T-cell (primary cell): ENCODE results near the gene CASK. TPM values are rescaled to one million over a fixed set of nuclear protein-coding genes. Genes with fewer than 3 reads are reported as not detected.

Experiments used
- ATAC-seq, 4 experiments: fragments of 200-7000 bp in 3 of 4; fragments of 150-1000 bp in 1 of 4; cut with Tn5 transposase; replicated peaks in 1 of 4; 1 replicate in 3 of 4; 2 replicates in 1 of 4; pipeline ENCODE4 v1.10.0; 2021; ENCODE audit warnings: moderate library complexity in 3 of 4, mild to moderate bottlenecking in 2 of 4, moderate number of reproducible peaks in 1 of 4
- CTCF ChIA-PET, 2 donors: fragments of 300-600 bp; sonication (Branson Sonifier 250); formaldehyde crosslinking; loops; one replicate each; lab custom pipeline; 2022; ENCODE audit warnings: antibody characterized with exemption in 2 of 2; lab: Charles Lee
- POLR2A ChIA-PET, 2 donors: fragments of 300-600 bp; sonication (Branson Sonifier 250); formaldehyde crosslinking; loops; one replicate each; lab custom pipeline; 2022; ENCODE audit warnings: antibody characterized with exemption in 2 of 2; lab: Charles Lee
- DNase-seq, 35 experiments: peaks; one replicate each; pipeline versions ENCODE4 v3.0.0 to v3.0.0-alpha.2; 2013 to 2023
- H3K27ac ChIP-seq: one replicate; pipeline ENCODE4 v1.5.1; 2013; ENCODE audit warnings: low read length
- H3K27me3 ChIP-seq, 2 experiments: replicated peaks in 1 of 2; 1 replicate in 1 of 2; 2 replicates in 1 of 2; pipeline versions ENCODE4 v1.6.1 to v1.7.0; 2013; ENCODE audit warnings: low read length in 1 of 2, mixed read lengths in 1 of 2; ENCODE audit not compliant: control insufficient read depth in 2 of 2, insufficient read depth in 2 of 2; ENCODE audit errors: extremely low read depth in 1 of 2
- H3K36me3 ChIP-seq, 2 donors: 1 replicate in 1 of 2; 2 replicates in 1 of 2; pipeline versions ENCODE4 v1.6.1 to v1.7.0; 2013; ENCODE audit warnings: low read length in 1 of 2; ENCODE audit not compliant: control insufficient read depth in 2 of 2, insufficient read depth in 1 of 2; ENCODE audit errors: extremely low read depth in 1 of 2
- H3K4me1 ChIP-seq, 2 experiments: 1 replicate in 1 of 2; 2 replicates in 1 of 2; pipeline versions ENCODE4 v1.6.1 to v1.7.0; 2013; ENCODE audit warnings: low read length in 2 of 2, mixed read lengths in 1 of 2; ENCODE audit not compliant: insufficient read depth in 2 of 2, control insufficient read depth in 1 of 2; ENCODE audit errors: extremely low read depth in 1 of 2
- H3K4me3 ChIP-seq, 2 donors: 1 replicate in 1 of 2; 2 replicates in 1 of 2; pipeline versions ENCODE4 v1.5.1 to v1.7.0; 2013; ENCODE audit warnings: mild to moderate bottlenecking in 2 of 2, low read length in 1 of 2, moderate library complexity in 1 of 2; ENCODE audit not compliant: control insufficient read depth in 1 of 2; ENCODE audit errors: extremely low read depth in 1 of 2
- H3K9me3 ChIP-seq: 2 replicates; pipeline ENCODE4 v1.7.0; 2013
- H3K27ac Mint-ChIP-seq, 2 donors: one replicate each; pipeline ENCODE4 v1.8.0; 2020 to 2021; ENCODE audit warnings: mild to moderate bottlenecking in 2 of 2, mixed read lengths in 2 of 2
- H3K27me3 Mint-ChIP-seq, 2 donors: one replicate each; pipeline ENCODE4 v1.8.0; 2021 to 2022; ENCODE audit warnings: mixed read lengths in 2 of 2
- H3K36me3 Mint-ChIP-seq: one replicate; pipeline ENCODE4 v1.8.0; 2021; ENCODE audit warnings: mixed read lengths
- H3K4me1 Mint-ChIP-seq, 3 donors: one replicate each; pipeline ENCODE4 v1.8.0; 2020 to 2022; ENCODE audit warnings: mixed read lengths in 3 of 3, mild to moderate bottlenecking in 1 of 3
- H3K4me3 Mint-ChIP-seq, 3 donors: one replicate each; pipeline ENCODE4 v1.8.0; 2020 to 2022; ENCODE audit warnings: mild to moderate bottlenecking in 3 of 3, mixed read lengths in 3 of 3, moderate library complexity in 3 of 3
- H3K9me3 Mint-ChIP-seq, 3 donors: one replicate each; pipeline ENCODE4 v1.8.0; 2020 to 2022; ENCODE audit warnings: mixed read lengths in 3 of 3
- WGBS: methylation state at CpG from one replicate; pipeline ENCODE4 v1.1.5; 2013; ENCODE audit warnings: missing lambda C conversion rate; ENCODE audit not compliant: insufficient coverage; 5-methylcytosine and 5-hydroxymethylcytosine counted together
- total RNA-seq, 35 experiments: library from RNA in 6 of 35; stranded (reverse) in 6 of 35; fragments of 120-200 nt in 1 of 35; gene quantifications; one replicate each; pipeline versions ENCODE4 v1.2.1 to v1.2.4 and lab custom pipeline; 2013 to 2026

The CASK gene
- total RNA-seq, 5 donors from 2014 or later (not counting 1 experiment from before 2014, with no cell fraction given) = 52.6 to 81.6 (median 67.5) TPM

- no peak for ATAC-seq
- Histone ChIP-seq H3K9me3 (no peaks in the 10 kb centered on the region), H3K4me3 (no peak overlapping the region), H3K4me1 (no peaks in the 10 kb centered on the region), H3K27ac (no peak overlapping the region), H3K36me3 (peaks cover 0 to 7% of the 10 kb centered on the region in 2 donors), H3K27me3 (no peaks in the 10 kb centered on the region)
- no peaks in the 10 kb centered on the region for H3K4me1 Mint-ChIP-seq
- peaks cover 13% of the 10 kb centered on the region for H3K36me3 Mint-ChIP-seq
- H3K27me3 Mint-ChIP-seq = peaks cover 0 to 6% of the 10 kb centered on the region in 2 donors
- ChIA-PET POLR2A (no interaction called here), CTCF (no interaction called here)
- no peak overlapping the region for H3K27ac Mint-ChIP-seq
- DNase-seq = no peak
- no peaks in the 10 kb centered on the region for H3K9me3 Mint-ChIP-seq
- no peak overlapping the region for H3K4me3 Mint-ChIP-seq
- no CpG with 5 or more reads among the region's 4 CpGs for WGBS
Observed at GRCh38 chrX:41588271-41588670, 335.1 kb downstream of the CASK start.

GRCh38 chrX:41580423-41581064 lies 342.8 kb downstream of the CASK start:
- Mint-ChIP-seq H3K36me3 (peaks cover 43% of the 10 kb centered on the region), H3K9me3 (no peaks in the 10 kb centered on the region), H3K27ac (no peak overlapping the region), H3K4me3 (peak overlapping the region in 2 of 3 donors; percentile 44 to 45), H3K4me1 (peaks cover 3 to 13% (median 5%) of the 10 kb centered on the region in 3 donors), H3K27me3 (peaks cover 0 to 6% of the 10 kb centered on the region in 2 donors)
- Histone ChIP-seq H3K36me3 (peaks cover 0 to 23% of the 10 kb centered on the region in 2 donors), H3K9me3 (no peaks in the 10 kb centered on the region), H3K4me1 (peaks cover 0 to 7% of the 10 kb centered on the region in 2 experiments), H3K27me3 (no peaks in the 10 kb centered on the region), H3K27ac (peak overlapping the region; percentile 18), H3K4me3 (no peak overlapping the region)
- ATAC-seq = peak in 2 of 4 experiments; percentile 33 to 47
- peak in 1 of 35 experiments; percentile 30 for DNase-seq
- no CpG with 5 or more reads among the region's 6 CpGs for WGBS
- CTCF ChIA-PET = interaction anchor here (0.6 to 1.3 kb wide), 3 partner anchors 24 to 328 kb away, joined by 3 to 4 read pairs (median 4); no protein-coding TSS in a partner anchor
- POLR2A ChIA-PET = interaction anchor here in 1 of 2 donors (1.0 kb wide), 1 partner anchor 157 kb away, joined by 4 read pairs; no protein-coding TSS in a partner anchor

GRCh38 chrX:41563876-41564275 lies 359.5 kb downstream of the CASK start:
- Histone ChIP-seq H3K27ac (no peak overlapping the region), H3K9me3 (no peaks in the 10 kb centered on the region), H3K4me1 (peaks cover 0 to 17% of the 10 kb centered on the region in 2 experiments), H3K4me3 (no peak overlapping the region), H3K27me3 (no peaks in the 10 kb centered on the region), H3K36me3 (peaks cover 0 to 3% of the 10 kb centered on the region in 2 donors)
- no peak for DNase-seq
- POLR2A ChIA-PET = no interaction called here
- Mint-ChIP-seq H3K27me3 (peaks cover 0 to 3% of the 10 kb centered on the region in 2 donors), H3K4me3 (no peak overlapping the region), H3K27ac (peak overlapping the region; percentile 1 to 68), H3K36me3 (peaks cover 21% of the 10 kb centered on the region), H3K4me1 (peaks cover 22 to 54% (median 44%) of the 10 kb centered on the region in 3 donors), H3K9me3 (no peaks in the 10 kb centered on the region)
- no peak for ATAC-seq
- WGBS = no CpG with 5 or more reads among the region's 3 CpGs
- CTCF ChIA-PET = interaction anchor here in 1 of 2 donors (0.6 to 0.7 kb wide), 2 partner anchors 9 to 29 kb away, joined by 3 read pairs; no protein-coding TSS in a partner anchor

GRCh38 chrX:41561045-41561444 lies 362.3 kb downstream of the CASK start:
- Histone ChIP-seq H3K27ac (peak overlapping the region; percentile 38), H3K4me3 (no peak overlapping the region), H3K4me1 (peaks cover 10 to 20% of the 10 kb centered on the region in 2 experiments), H3K27me3 (no peaks in the 10 kb centered on the region), H3K9me3 (no peaks in the 10 kb centered on the region), H3K36me3 (no peaks in the 10 kb centered on the region)
- ChIA-PET POLR2A (interaction anchor here in 1 of 2 donors (0.7 kb wide), 1 partner anchor 221 kb away, joined by 3 read pairs; no protein-coding TSS in a partner anchor), CTCF (no interaction called here)
- Mint-ChIP-seq H3K36me3 (peaks cover 4% of the 10 kb centered on the region), H3K27ac (peak overlapping the region; percentile 55 to 74), H3K4me3 (peak overlapping the region in 1 of 3 donors; percentile 21), H3K9me3 (no peaks in the 10 kb centered on the region), H3K27me3 (peaks cover 0 to 3% of the 10 kb centered on the region in 2 donors), H3K4me1 (peaks cover 30 to 71% (median 64%) of the 10 kb centered on the region in 3 donors)
- ATAC-seq (peak; percentile 68 to 87 (median 78)), DNase-seq (peak in 19 of 35 experiments; percentile 2 to 57 (median 10))
- WGBS = no CpG with 5 or more reads among the region's 2 CpGs

GRCh38 chrX:41559235-41560052 lies 363.9 kb downstream of the CASK start:
- Histone ChIP-seq H3K36me3 (no peaks in the 10 kb centered on the region), H3K4me1 (peaks cover 10 to 20% of the 10 kb centered on the region in 2 experiments), H3K4me3 (no peak overlapping the region), H3K9me3 (no peaks in the 10 kb centered on the region), H3K27ac (peak overlapping the region; percentile 18), H3K27me3 (no peaks in the 10 kb centered on the region)
- peak in 15 of 35 experiments; percentile 1 to 30 (median 8) for DNase-seq
- WGBS = no CpG with 5 or more reads among the region's 7 CpGs
- H3K36me3 Mint-ChIP-seq = peaks cover 4% of the 10 kb centered on the region
- peak in 1 of 4 experiments; percentile 58 for ATAC-seq
- ChIA-PET CTCF (interaction anchor here in 1 of 2 donors (1.8 kb wide), 1 partner anchor 200 kb away, joined by 9 read pairs; no protein-coding TSS in a partner anchor), POLR2A (no interaction called here)
- no peaks in the 10 kb centered on the region for H3K27me3 Mint-ChIP-seq
- peaks cover 22 to 57% (median 53%) of the 10 kb centered on the region in 3 donors for H3K4me1 Mint-ChIP-seq
- H3K4me3 Mint-ChIP-seq = peak overlapping the region in 2 of 3 donors; percentile 8 to 31
- H3K27ac Mint-ChIP-seq = peak overlapping the region; percentile 46 to 87
- H3K9me3 Mint-ChIP-seq = no peaks in the 10 kb centered on the region

- DNase-seq = peak in 2 of 35 experiments; percentile 3 to 49
- Histone ChIP-seq H3K36me3 (no peaks in the 10 kb centered on the region), H3K4me1 (peaks cover 10 to 20% of the 10 kb centered on the region in 2 experiments), H3K4me3 (no peak overlapping the region), H3K9me3 (no peaks in the 10 kb centered on the region), H3K27me3 (no peaks in the 10 kb centered on the region), H3K27ac (peak overlapping the region; percentile 18)
- no peak for ATAC-seq
- ChIA-PET POLR2A (no interaction called here), CTCF (interaction anchor here in 1 of 2 donors (0.7 to 1.8 kb wide), 3 partner anchors 16 to 201 kb away, joined by 3 to 9 read pairs (median 3); no protein-coding TSS in a partner anchor)
- WGBS = no CpG with 5 or more reads among the region's 2 CpGs
- Mint-ChIP-seq H3K27me3 (peaks cover 0 to 3% of the 10 kb centered on the region in 2 donors), H3K27ac (peak overlapping the region in 1 of 2 donors; percentile 22), H3K9me3 (no peaks in the 10 kb centered on the region), H3K4me3 (no peak overlapping the region), H3K4me1 (peaks cover 21 to 51% (median 48%) of the 10 kb centered on the region in 3 donors), H3K36me3 (peaks cover 3% of the 10 kb centered on the region)
Observed at GRCh38 chrX:41558531-41558930, 364.8 kb downstream of the CASK start.
